ENCODE results near the gene UQCRC1. TPM values are rescaled to one million over a fixed set of nuclear protein-coding genes. Genes with fewer than 3 reads are reported as not detected.
"Not testable (repeated sequence)": the region's sequence is repeated elsewhere in the genome, so short reads cannot be mapped to it uniquely, and the experiment has no call there.

UQCRC1 gene
- total RNA-seq, 1 donor from 2014 or later = 240 TPM

DNA sequence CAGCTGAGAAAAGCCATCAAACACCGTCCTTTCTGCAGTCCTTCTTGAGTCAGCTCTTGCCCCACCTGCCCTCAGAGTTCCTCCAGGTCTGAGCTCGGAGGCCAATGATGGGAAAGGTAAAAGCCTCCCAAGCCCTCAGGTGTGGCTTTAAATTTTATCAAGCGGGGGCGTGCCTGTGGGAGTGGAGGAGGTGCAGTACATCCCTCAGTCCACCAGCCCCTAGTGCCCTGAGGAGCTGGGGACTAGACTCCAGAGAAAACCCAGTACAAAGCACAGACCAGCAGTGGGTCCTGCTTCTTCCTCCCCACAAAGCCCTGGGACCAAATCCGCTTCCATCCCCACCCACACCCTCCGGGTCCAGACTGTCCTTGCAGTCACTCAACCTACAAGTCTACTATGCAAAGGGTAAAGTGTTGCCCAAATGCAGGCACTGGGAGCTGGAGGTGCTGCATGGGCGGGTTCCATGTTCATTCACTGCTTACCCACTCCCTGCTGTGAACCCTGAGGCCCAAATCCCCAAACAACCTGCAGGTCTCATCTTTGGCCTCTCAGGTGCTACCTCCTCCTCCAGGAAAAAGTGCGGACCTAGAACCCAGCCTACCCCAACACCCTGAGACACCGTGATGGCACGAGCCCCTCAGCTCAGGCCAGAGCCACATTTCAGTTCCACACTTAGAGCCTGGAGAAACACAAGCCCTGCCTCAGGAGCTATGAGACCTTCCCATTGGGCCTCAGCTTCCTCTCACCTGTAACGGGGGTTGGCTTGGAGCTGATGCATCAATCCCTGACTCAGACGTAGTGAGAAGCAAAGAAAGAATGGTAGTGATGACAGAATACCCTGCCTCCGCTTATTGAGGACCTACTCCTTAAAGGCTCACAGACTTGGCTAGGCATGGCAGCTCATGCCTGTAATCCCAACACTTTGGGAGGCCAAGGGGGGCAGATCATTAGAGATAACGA, 55.3 kb downstream of the UQCRC1 start:
- Mint-ChIP-seq H3K36me3 (peaks cover 12% of the 10 kb centered on the region), H3K27me3 (ENCODE audit: insufficient read depth, low read depth) (peaks cover 5% of the 10 kb centered on the region), H3K4me1 (peaks cover 52% of the 10 kb centered on the region), H3K9me3 (no peaks in the 10 kb centered on the region), H3K27ac (no peak overlapping the region), H3K4me3 (peak overlapping the region; percentile 95)
- no peak overlapping the region for H2AFZ ChIP-seq (replicated peaks)
- peaks cover 15% of the 10 kb centered on the region for H3F3A ChIP-seq (ENCODE audit: low read depth)
- no peaks in the 10 kb centered on the region for H3K9me3 ChIP-seq (ENCODE audit: low read depth)
- peaks cover 23% of the 10 kb centered on the region for H3K4me1 ChIP-seq
- no peaks in the 10 kb centered on the region for H3K27me3 ChIP-seq
- peak overlapping the region; percentile 90 for H3K4me2 ChIP-seq
- no peak overlapping the region for H3K27ac ChIP-seq
- no peaks in the 10 kb centered on the region for H3K36me3 ChIP-seq
- peaks cover 56% of the 10 kb centered on the region for H4K20me1 ChIP-seq (ENCODE audit: low read depth)
- no peak overlapping the region for H3K9ac ChIP-seq
- TF ChIP-seq EZH2 (IDR thresholded peaks at IDR 0.05) (no peak), EZH2phosphoT487 (IDR thresholded peaks at IDR 0.05) (no peak)
- TF ChIP-seq, protein P1, sequence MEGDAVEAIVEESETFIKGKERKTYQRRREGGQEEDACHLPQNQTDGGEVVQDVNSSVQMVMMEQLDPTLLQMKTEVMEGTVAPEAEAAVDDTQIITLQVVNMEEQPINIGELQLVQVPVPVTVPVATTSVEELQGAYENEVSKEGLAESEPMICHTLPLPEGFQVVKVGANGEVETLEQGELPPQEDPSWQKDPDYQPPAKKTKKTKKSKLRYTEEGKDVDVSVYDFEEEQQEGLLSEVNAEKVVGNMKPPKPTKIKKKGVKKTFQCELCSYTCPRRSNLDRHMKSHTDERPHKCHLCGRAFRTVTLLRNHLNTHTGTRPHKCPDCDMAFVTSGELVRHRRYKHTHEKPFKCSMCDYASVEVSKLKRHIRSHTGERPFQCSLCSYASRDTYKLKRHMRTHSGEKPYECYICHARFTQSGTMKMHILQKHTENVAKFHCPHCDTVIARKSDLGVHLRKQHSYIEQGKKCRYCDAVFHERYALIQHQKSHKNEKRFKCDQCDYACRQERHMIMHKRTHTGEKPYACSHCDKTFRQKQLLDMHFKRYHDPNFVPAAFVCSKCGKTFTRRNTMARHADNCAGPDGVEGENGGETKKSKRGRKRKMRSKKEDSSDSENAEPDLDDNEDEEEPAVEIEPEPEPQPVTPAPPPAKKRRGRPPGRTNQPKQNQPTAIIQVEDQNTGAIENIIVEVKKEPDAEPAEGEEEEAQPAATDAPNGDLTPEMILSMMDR (IDR thresholded peaks at IDR 0.05) = no peak
- no peak for DNase-seq (ENCODE audit: low spot score)
- H3K79me2 ChIP-seq (ENCODE audit: low read depth) = peaks cover 40% of the 10 kb centered on the region
- peak overlapping the region; percentile 85 for H3K4me3 ChIP-seq

DNA sequence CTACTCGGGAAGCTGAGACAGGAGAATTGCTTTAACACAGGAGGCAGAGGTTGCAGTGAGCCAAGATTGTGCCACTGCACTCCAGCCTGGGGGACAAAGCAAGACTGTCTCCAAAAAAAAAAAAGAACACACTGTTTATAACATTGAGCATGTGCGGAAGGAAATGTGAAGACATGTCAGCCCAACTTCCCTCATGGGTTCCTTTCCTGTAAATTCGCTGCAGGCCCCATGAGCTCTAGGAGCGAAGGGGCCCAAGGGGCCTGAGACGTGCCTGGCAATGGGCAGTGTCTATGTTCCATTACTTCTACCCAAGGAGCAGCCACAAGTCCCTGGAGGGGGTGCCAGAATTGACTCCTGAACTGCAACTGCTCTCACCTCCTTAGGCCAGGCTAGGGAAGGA, 56.1 kb downstream of the UQCRC1 start:
- peaks cover 59% of the 10 kb centered on the region for H4K20me1 ChIP-seq (ENCODE audit: low read depth)
- H3K27ac Mint-ChIP-seq = no peak overlapping the region
- peaks cover 46% of the 10 kb centered on the region for H3K4me1 Mint-ChIP-seq

DNA sequence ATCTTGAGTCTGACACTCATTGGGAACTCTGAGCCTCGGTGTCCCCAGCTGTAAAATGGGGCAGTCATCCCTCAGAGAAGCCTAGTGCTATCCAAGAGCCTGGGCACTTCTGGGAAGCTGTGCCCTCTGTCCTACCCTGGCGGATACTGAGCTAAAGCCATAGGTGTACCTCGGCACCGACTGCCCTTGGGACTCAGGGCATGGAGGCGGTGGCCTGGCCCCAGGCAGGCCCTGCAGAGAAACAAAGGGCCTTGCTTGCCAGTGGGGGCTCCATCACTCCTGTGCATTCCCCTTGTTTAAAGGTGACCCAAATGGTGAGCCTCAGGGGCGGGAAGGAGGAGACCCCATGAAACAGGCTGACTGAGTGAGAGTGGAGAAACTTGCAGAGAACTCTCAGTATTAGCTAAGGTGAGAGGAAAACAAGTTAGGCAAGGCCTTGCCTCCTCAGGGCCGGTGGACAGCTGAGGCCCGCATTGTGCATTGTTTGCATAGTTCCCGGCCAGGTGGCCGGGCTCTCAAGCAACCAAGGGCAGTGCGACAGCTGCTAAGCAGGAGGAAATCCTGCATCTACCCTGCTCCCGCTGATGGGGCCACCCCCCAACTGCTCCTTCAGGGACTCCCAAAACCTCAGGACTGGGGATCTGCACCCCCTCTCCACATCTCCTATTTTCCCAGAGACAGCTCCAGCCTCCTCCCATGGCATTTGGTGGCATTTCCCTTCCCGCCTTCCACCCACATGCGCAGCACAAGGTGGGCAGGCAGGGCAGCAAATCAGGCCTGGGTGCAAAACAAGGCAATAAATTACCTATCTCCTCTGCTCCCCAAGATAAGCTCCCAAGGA, 57.1 kb downstream of the UQCRC1 start:
- Histone ChIP-seq H3K27me3 (no peaks in the 10 kb centered on the region), H3K9ac (no peak overlapping the region), H3K9me3 (ENCODE audit: low read depth) (no peaks in the 10 kb centered on the region), H3K4me1 (peaks cover 18% of the 10 kb centered on the region), H3K27ac (no peak overlapping the region), H3K79me2 (ENCODE audit: low read depth) (peaks cover 40% of the 10 kb centered on the region), H3K4me3 (no peak overlapping the region), H3F3A (ENCODE audit: low read depth) (peaks cover 11% of the 10 kb centered on the region), H3K36me3 (no peaks in the 10 kb centered on the region), H4K20me1 (ENCODE audit: low read depth) (peaks cover 59% of the 10 kb centered on the region), H2AFZ (replicated peaks) (no peak overlapping the region), H3K4me2 (no peak overlapping the region)
- no peak for DNase-seq (ENCODE audit: low spot score)
- Mint-ChIP-seq H3K4me1 (peaks cover 41% of the 10 kb centered on the region), H3K27ac (no peak overlapping the region), H3K36me3 (peaks cover 16% of the 10 kb centered on the region), H3K4me3 (no peak overlapping the region), H3K9me3 (no peaks in the 10 kb centered on the region), H3K27me3 (ENCODE audit: insufficient read depth, low read depth) (peaks cover 3% of the 10 kb centered on the region)
- TF ChIP-seq EZH2phosphoT487 (IDR thresholded peaks at IDR 0.05) (no peak), EZH2 (IDR thresholded peaks at IDR 0.05) (no peak)
- TF ChIP-seq, protein P1 (IDR thresholded peaks at IDR 0.05) = no peak

More for the DNA sequence above, 56.1 kb downstream of the UQCRC1 start:
- TF ChIP-seq EZH2 (IDR thresholded peaks at IDR 0.05) = no peak
- TF ChIP-seq EZH2phosphoT487 (IDR thresholded peaks at IDR 0.05) = no peak
- TF ChIP-seq, protein P1 (IDR thresholded peaks at IDR 0.05) = no peak
- Histone ChIP-seq H3K4me1 (peaks cover 19% of the 10 kb centered on the region), H3K27ac (no peak overlapping the region), H3K9me3 (ENCODE audit: low read depth) (no peaks in the 10 kb centered on the region), H3K9ac (no peak overlapping the region), H3K36me3 (no peaks in the 10 kb centered on the region), H3K27me3 (no peaks in the 10 kb centered on the region), H3F3A (ENCODE audit: low read depth) (peaks cover 15% of the 10 kb centered on the region), H3K4me2 (no peak overlapping the region), H3K4me3 (no peak overlapping the region), H2AFZ (replicated peaks) (no peak overlapping the region), H3K79me2 (ENCODE audit: low read depth) (peaks cover 40% of the 10 kb centered on the region)
- no peak overlapping the region for H3K4me3 Mint-ChIP-seq
- H3K9me3 Mint-ChIP-seq = no peaks in the 10 kb centered on the region
- H3K36me3 Mint-ChIP-seq = peaks cover 16% of the 10 kb centered on the region
- H3K27me3 Mint-ChIP-seq (ENCODE audit: insufficient read depth, low read depth) = peaks cover 5% of the 10 kb centered on the region
- DNase-seq (ENCODE audit: low spot score) = no peak

DNA sequence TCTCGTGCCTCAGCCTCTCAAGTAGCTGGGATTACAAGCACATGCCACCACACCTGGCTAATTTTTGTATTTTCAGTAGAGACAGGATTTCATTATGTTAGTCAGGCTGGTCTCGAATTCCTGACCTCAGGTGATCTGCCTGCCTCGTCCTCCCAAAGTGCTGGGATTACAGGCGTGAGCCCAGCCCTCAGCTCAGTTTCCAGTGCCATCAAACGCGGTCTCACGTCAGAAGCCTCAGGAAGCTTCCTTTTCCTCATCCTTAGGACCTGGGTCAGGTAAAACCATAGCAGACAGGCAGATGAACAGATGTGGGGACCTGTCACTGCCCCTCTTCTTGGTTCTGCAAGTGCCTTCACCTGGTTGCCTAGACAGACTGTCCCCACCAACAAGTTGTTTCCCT, 57.8 kb downstream of the UQCRC1 start:
- not testable (repeated sequence) for H3K27ac ChIP-seq; H3F3A ChIP-seq (ENCODE audit: low read depth); H3K27me3 ChIP-seq; H3K36me3 ChIP-seq; DNase-seq (ENCODE audit: low spot score); H3K4me2 ChIP-seq; H2AFZ ChIP-seq (replicated peaks); H3K4me3 Mint-ChIP-seq; H3K27me3 Mint-ChIP-seq (ENCODE audit: insufficient read depth, low read depth); H3K9me3 ChIP-seq (ENCODE audit: low read depth); H3K27ac Mint-ChIP-seq; H3K4me3 ChIP-seq; H3K9me3 Mint-ChIP-seq; H3K9ac ChIP-seq
- Mint-ChIP-seq H3K4me1 (peaks cover 39% of the 10 kb centered on the region), H3K36me3 (peaks cover 23% of the 10 kb centered on the region)
- Histone ChIP-seq H3K79me2 (ENCODE audit: low read depth) (peaks cover 40% of the 10 kb centered on the region), H4K20me1 (ENCODE audit: low read depth) (peaks cover 59% of the 10 kb centered on the region), H3K4me1 (peaks cover 18% of the 10 kb centered on the region)
